ENCODE measurements around the gene CCDC73.

The CCDC73 gene

GRCh38 chr11:32571039-32571438 is 223.4 kb downstream of the CCDC73 start:
- Histone ChIP-seq H3K4me3 (ENCODE audit: low read depth, low read length) (no peak overlapping the region), H2AFZ (ENCODE audit: low read length, unreplicated experiment) (no peak overlapping the region), H3K36me3 (ENCODE audit: insufficient read depth, low read length) (no peaks in the 10 kb centered on the region), H3K27me3 (ENCODE audit: insufficient read depth, low read length) (no peaks in the 10 kb centered on the region), H3K4me1 (ENCODE audit: control insufficient read depth, insufficient read depth, low read length, unreplicated experiment) (no peaks in the 10 kb centered on the region), H3K79me2 (ENCODE audit: control insufficient read depth, insufficient read depth, low read length, unreplicated experiment) (no peaks in the 10 kb centered on the region), H3K27ac (ENCODE audit: low read depth, low read length) (no peak overlapping the region)

- H3K27me3 ChIP-seq (ENCODE audit: insufficient read depth, low read length), result no peaks in the 10 kb centered on the region
- no peak overlapping the region for H3K27ac ChIP-seq (ENCODE audit: low read depth, low read length)
- H3K79me2 ChIP-seq (ENCODE audit: control insufficient read depth, insufficient read depth, low read length, unreplicated experiment), result no peaks in the 10 kb centered on the region
These were observed 225.1 kb downstream of the CCDC73 start for GRCh38 chr11:32569313-32569881.

GRCh38 chr11:32567154-32567553 is 227.3 kb downstream of the CCDC73 start:
- peak overlapping the region; percentile 17 for H2AFZ ChIP-seq (ENCODE audit: low read length, unreplicated experiment)
- H3K4me3 ChIP-seq (ENCODE audit: low read depth, low read length), result no peak overlapping the region
- no peak overlapping the region for H3K27ac ChIP-seq (ENCODE audit: low read depth, low read length)
- no peaks in the 10 kb centered on the region for H3K27me3 ChIP-seq (ENCODE audit: insufficient read depth, low read length)
- H3K4me1 ChIP-seq (ENCODE audit: control insufficient read depth, insufficient read depth, low read length, unreplicated experiment), result no peaks in the 10 kb centered on the region
- H3K79me2 ChIP-seq (ENCODE audit: control insufficient read depth, insufficient read depth, low read length, unreplicated experiment), result no peaks in the 10 kb centered on the region
- no peaks in the 10 kb centered on the region for H3K36me3 ChIP-seq (ENCODE audit: insufficient read depth, low read length)

More at GRCh38 chr11:32569313-32569881, 225.1 kb downstream of the CCDC73 start:
- Histone ChIP-seq H3K4me1 (ENCODE audit: control insufficient read depth, insufficient read depth, low read length, unreplicated experiment) (no peaks in the 10 kb centered on the region), H2AFZ (ENCODE audit: low read length, unreplicated experiment) (no peak overlapping the region), H3K4me3 (ENCODE audit: low read depth, low read length) (no peak overlapping the region), H3K36me3 (ENCODE audit: insufficient read depth, low read length) (no peaks in the 10 kb centered on the region)

GRCh38 chr11:32566517-32566916 is 227.9 kb downstream of the CCDC73 start:
- H3K4me3 ChIP-seq (ENCODE audit: low read depth, low read length), result peak overlapping the region; percentile 28; the same call in 1 of the 2 replicates
- H3K27ac ChIP-seq (ENCODE audit: low read depth, low read length), result no peak overlapping the region
- peak overlapping the region; percentile 50 for H2AFZ ChIP-seq (ENCODE audit: low read length, unreplicated experiment)

GRCh38 chr11:32563600-32563959 is 230.9 kb downstream of the CCDC73 start:
- H3K36me3 ChIP-seq (ENCODE audit: insufficient read depth, low read length), result no peaks in the 10 kb centered on the region
- H3K4me3 ChIP-seq (ENCODE audit: low read depth, low read length), result no peak overlapping the region
- no peak overlapping the region for H2AFZ ChIP-seq (ENCODE audit: low read length, unreplicated experiment)
- H3K27ac ChIP-seq (ENCODE audit: low read depth, low read length), result no peak overlapping the region
- H3K79me2 ChIP-seq (ENCODE audit: control insufficient read depth, insufficient read depth, low read length, unreplicated experiment), result no peaks in the 10 kb centered on the region
- no peaks in the 10 kb centered on the region for H3K27me3 ChIP-seq (ENCODE audit: insufficient read depth, low read length)
- no peaks in the 10 kb centered on the region for H3K4me1 ChIP-seq (ENCODE audit: control insufficient read depth, insufficient read depth, low read length, unreplicated experiment)

More at GRCh38 chr11:32566517-32566916, 227.9 kb downstream of the CCDC73 start:
- Histone ChIP-seq H3K4me1 (ENCODE audit: control insufficient read depth, insufficient read depth, low read length, unreplicated experiment) (no peaks in the 10 kb centered on the region), H3K36me3 (ENCODE audit: insufficient read depth, low read length) (no peaks in the 10 kb centered on the region), H3K79me2 (ENCODE audit: control insufficient read depth, insufficient read depth, low read length, unreplicated experiment) (no peaks in the 10 kb centered on the region), H3K27me3 (ENCODE audit: insufficient read depth, low read length) (no peaks in the 10 kb centered on the region)

GRCh38 chr11:32562839-32563599 is 231.4 kb downstream of the CCDC73 start:
- no peak overlapping the region for H3K4me3 ChIP-seq (ENCODE audit: low read depth, low read length)
- no peak overlapping the region for H3K27ac ChIP-seq (ENCODE audit: low read depth, low read length)
- no peaks in the 10 kb centered on the region for H3K4me1 ChIP-seq (ENCODE audit: control insufficient read depth, insufficient read depth, low read length, unreplicated experiment)
- no peaks in the 10 kb centered on the region for H3K79me2 ChIP-seq (ENCODE audit: control insufficient read depth, insufficient read depth, low read length, unreplicated experiment)
- H2AFZ ChIP-seq (ENCODE audit: low read length, unreplicated experiment), result no peak overlapping the region
- no peaks in the 10 kb centered on the region for H3K27me3 ChIP-seq (ENCODE audit: insufficient read depth, low read length)
- H3K36me3 ChIP-seq (ENCODE audit: insufficient read depth, low read length), result no peaks in the 10 kb centered on the region

- 0 out of 2 replicates have a peak, but pooled peaks cover 1% of the 10 kb centered on the region for H3K27me3 ChIP-seq (ENCODE audit: insufficient read depth, low read length)
- no peaks in the 10 kb centered on the region for H3K36me3 ChIP-seq (ENCODE audit: insufficient read depth, low read length)
- no peak overlapping the region for H3K27ac ChIP-seq (ENCODE audit: low read depth, low read length)
- H3K4me3 ChIP-seq (ENCODE audit: low read depth, low read length), result no peak overlapping the region
- no peak overlapping the region for H2AFZ ChIP-seq (ENCODE audit: low read length, unreplicated experiment)
- no peaks in the 10 kb centered on the region for H3K4me1 ChIP-seq (ENCODE audit: control insufficient read depth, insufficient read depth, low read length, unreplicated experiment)
- H3K79me2 ChIP-seq (ENCODE audit: control insufficient read depth, insufficient read depth, low read length, unreplicated experiment), result no peaks in the 10 kb centered on the region
These were observed 232.6 kb downstream of the CCDC73 start for GRCh38 chr11:32561835-32562234.

GRCh38 chr11:32555895-32556294 is 238.6 kb downstream of the CCDC73 start:
- Histone ChIP-seq H2AFZ (ENCODE audit: low read length, unreplicated experiment) (no peak overlapping the region), H3K27me3 (ENCODE audit: insufficient read depth, low read length) (peaks cover 35% of the 10 kb centered on the region), H3K4me3 (ENCODE audit: low read depth, low read length) (no peak overlapping the region), H3K79me2 (ENCODE audit: control insufficient read depth, insufficient read depth, low read length, unreplicated experiment) (no peaks in the 10 kb centered on the region), H3K27ac (ENCODE audit: low read depth, low read length) (no peak overlapping the region), H3K36me3 (ENCODE audit: insufficient read depth, low read length) (no peaks in the 10 kb centered on the region), H3K4me1 (ENCODE audit: control insufficient read depth, insufficient read depth, low read length, unreplicated experiment) (no peaks in the 10 kb centered on the region)

GRCh38 chr11:32555091-32555490 is 239.4 kb downstream of the CCDC73 start:
- peaks cover 41% of the 10 kb centered on the region for H3K27me3 ChIP-seq (ENCODE audit: insufficient read depth, low read length)
- H3K36me3 ChIP-seq (ENCODE audit: insufficient read depth, low read length), result no peaks in the 10 kb centered on the region
- H3K79me2 ChIP-seq (ENCODE audit: control insufficient read depth, insufficient read depth, low read length, unreplicated experiment), result no peaks in the 10 kb centered on the region
- H2AFZ ChIP-seq (ENCODE audit: low read length, unreplicated experiment), result no peak overlapping the region
- H3K27ac ChIP-seq (ENCODE audit: low read depth, low read length), result no peak overlapping the region
- no peaks in the 10 kb centered on the region for H3K4me1 ChIP-seq (ENCODE audit: control insufficient read depth, insufficient read depth, low read length, unreplicated experiment)
- H3K4me3 ChIP-seq (ENCODE audit: low read depth, low read length), result no peak overlapping the region
